Neuron (in vitro differentiated cells): ENCODE results near the gene PTPN21.
"Not testable (repeated sequence)": the region's sequence is repeated elsewhere in the genome, so short reads cannot be mapped to it uniquely, and the experiment has no call there.

Experiments
- H2AFZ ChIP-seq: one replicate; pipeline ENCODE4 v1.6.1; 2013; ENCODE audit warnings: low read depth, mild to moderate bottlenecking, inconsistent platforms, low read length, moderate library complexity
- H3K27me3 ChIP-seq: one replicate; pipeline ENCODE4 v1.6.1; 2013; ENCODE audit warnings: low read length; ENCODE audit not compliant: insufficient read depth
- H3K36me3 ChIP-seq: one replicate; pipeline ENCODE4 v1.6.1; 2013; ENCODE audit warnings: low read length; ENCODE audit not compliant: insufficient read depth
- H3K4me1 ChIP-seq: one replicate; pipeline ENCODE4 v1.6.1; 2013; ENCODE audit warnings: low read length; ENCODE audit not compliant: insufficient read depth
- H3K4me3 ChIP-seq: 2 replicates; pipeline ENCODE4 v1.5.1; 2013; ENCODE audit warnings: mild to moderate bottlenecking, low read length, moderate library complexity
- H3K9me3 ChIP-seq: one replicate; pipeline ENCODE4 v1.6.1; 2013; ENCODE audit warnings: low read length

The PTPN21 gene

GRCh38 chr14:88546621-88547385 lies 8.0 kb downstream of the PTPN21 start:
- Histone ChIP-seq H3K4me1 (peaks cover 3% of the 10 kb centered on the region), H3K36me3 (peaks cover 55% of the 10 kb centered on the region), H3K4me3 (no peak overlapping the region), H2AFZ (no peak overlapping the region), H3K27me3 (no peaks in the 10 kb centered on the region), H3K9me3 (peaks cover 3% of the 10 kb centered on the region)

GRCh38 chr14:88545256-88545655 lies 9.6 kb downstream of the PTPN21 start:
- H3K27me3 ChIP-seq, result no peaks in the 10 kb centered on the region
- H3K36me3 ChIP-seq, result peaks cover 58% of the 10 kb centered on the region
- H2AFZ ChIP-seq, result no peak overlapping the region
- H3K4me1 ChIP-seq, result no peaks in the 10 kb centered on the region
- H3K4me3 ChIP-seq, result no peak overlapping the region
- H3K9me3 ChIP-seq, result peaks cover 2% of the 10 kb centered on the region

- no peak overlapping the region for H3K4me3 ChIP-seq
- no peaks in the 10 kb centered on the region for H3K27me3 ChIP-seq
- no peaks in the 10 kb centered on the region for H3K4me1 ChIP-seq
- H3K36me3 ChIP-seq, result peaks cover 51% of the 10 kb centered on the region
- H3K9me3 ChIP-seq, result no peaks in the 10 kb centered on the region
- H2AFZ ChIP-seq, result no peak overlapping the region
Measured at GRCh38 chr14:88542857-88543795, 11.7 kb downstream of the PTPN21 start.

GRCh38 chr14:88541324-88541723 lies 13.5 kb downstream of the PTPN21 start:
- no peaks in the 10 kb centered on the region for H3K4me1 ChIP-seq
- peaks cover 41% of the 10 kb centered on the region for H3K36me3 ChIP-seq
- H3K27me3 ChIP-seq, result no peaks in the 10 kb centered on the region
- no peak overlapping the region for H3K4me3 ChIP-seq
- no peaks in the 10 kb centered on the region for H3K9me3 ChIP-seq
- H2AFZ ChIP-seq, result no peak overlapping the region

GRCh38 chr14:88535813-88536212 lies 19.0 kb downstream of the PTPN21 start:
- no peaks in the 10 kb centered on the region for H3K4me1 ChIP-seq
- H3K4me3 ChIP-seq, result no peak overlapping the region
- H2AFZ ChIP-seq, result no peak overlapping the region
- peaks cover 4% of the 10 kb centered on the region for H3K9me3 ChIP-seq
- H3K36me3 ChIP-seq, result peaks cover 41% of the 10 kb centered on the region
- no peaks in the 10 kb centered on the region for H3K27me3 ChIP-seq

GRCh38 chr14:88535149-88535548 lies 19.7 kb downstream of the PTPN21 start:
- Histone ChIP-seq H2AFZ (no peak overlapping the region), H3K9me3 (peaks cover 7% of the 10 kb centered on the region), H3K36me3 (peaks cover 40% of the 10 kb centered on the region), H3K4me1 (no peaks in the 10 kb centered on the region), H3K4me3 (no peak overlapping the region), H3K27me3 (no peaks in the 10 kb centered on the region)

- Histone ChIP-seq H2AFZ (no peak overlapping the region), H3K4me1 (no peaks in the 10 kb centered on the region), H3K9me3 (peaks cover 16% of the 10 kb centered on the region), H3K4me3 (no peak overlapping the region), H3K27me3 (no peaks in the 10 kb centered on the region), H3K36me3 (peaks cover 35% of the 10 kb centered on the region)
Measured at GRCh38 chr14:88533064-88533602, 21.7 kb downstream of the PTPN21 start.

GRCh38 chr14:88529889-88530288 lies 24.9 kb downstream of the PTPN21 start:
- Histone ChIP-seq H3K9me3 (peaks cover 16% of the 10 kb centered on the region), H3K36me3 (peaks cover 21% of the 10 kb centered on the region)
- not testable (repeated sequence) for H2AFZ ChIP-seq, H3K4me3 ChIP-seq, H3K4me1 ChIP-seq, H3K27me3 ChIP-seq

GRCh38 chr14:88522393-88522792 lies 32.4 kb downstream of the PTPN21 start:
- no peaks in the 10 kb centered on the region for H3K4me1 ChIP-seq
- H3K9me3 ChIP-seq, result no peaks in the 10 kb centered on the region
- H3K36me3 ChIP-seq, result peaks cover 5% of the 10 kb centered on the region
- H3K4me3 ChIP-seq, result no peak overlapping the region
- no peak overlapping the region for H2AFZ ChIP-seq
- H3K27me3 ChIP-seq, result no peaks in the 10 kb centered on the region

GRCh38 chr14:88521818-88522217 lies 33.0 kb downstream of the PTPN21 start:
- Histone ChIP-seq H3K9me3 (no peaks in the 10 kb centered on the region), H3K36me3 (peaks cover 6% of the 10 kb centered on the region), H3K27me3 (no peaks in the 10 kb centered on the region), H2AFZ (no peak overlapping the region), H3K4me3 (no peak overlapping the region), H3K4me1 (peaks cover 5% of the 10 kb centered on the region)

GRCh38 chr14:88519907-88520306 lies 34.9 kb downstream of the PTPN21 start:
- no peak overlapping the region for H3K4me3 ChIP-seq
- H3K4me1 ChIP-seq, result peaks cover 9% of the 10 kb centered on the region
- H3K36me3 ChIP-seq, result peaks cover 10% of the 10 kb centered on the region
- H2AFZ ChIP-seq, result no peak overlapping the region
- no peaks in the 10 kb centered on the region for H3K9me3 ChIP-seq
- H3K27me3 ChIP-seq, result no peaks in the 10 kb centered on the region

- Histone ChIP-seq H3K36me3 (peaks cover 17% of the 10 kb centered on the region), H2AFZ (no peak overlapping the region), H3K9me3 (no peaks in the 10 kb centered on the region), H3K4me1 (peaks cover 9% of the 10 kb centered on the region), H3K4me3 (no peak overlapping the region), H3K27me3 (no peaks in the 10 kb centered on the region)
Measured at GRCh38 chr14:88518592-88519512, 36.0 kb downstream of the PTPN21 start.
